GM08714 (cell line): ENCODE measurements around the gene NOTUM.
A peak's percentile ranks its signal among the peaks of the same experiment; 100 is the strongest.

Experiments used
- H3K4me3 ChIP-seq: fragments of 200-500 bp; sonication (Bioruptor generic); 2 replicates; pipeline ENCODE4 v1.5.1; 2014; ENCODE audit warnings: mild to moderate bottlenecking, low read length, inconsistent platforms
- ZNF274 ChIP-seq: IDR thresholded peaks from 2 replicates; pipeline ENCODE4 v1.6.1; 2012; ENCODE audit warnings: mild to moderate bottlenecking, low read depth, low read length

NOTUM gene

GRCh38 chr17:81916234-81917001 is 44.6 kb downstream of the NOTUM start:
- TF ChIP-seq ZNF274 = no peak
- H3K4me3 ChIP-seq = peak overlapping the region; percentile 83; the same call in 1 of the 2 replicates

- TF ChIP-seq ZNF274 = no peak
- H3K4me3 ChIP-seq = no peak overlapping the region
Measured at GRCh38 chr17:81915331-81915730, 45.7 kb downstream of the NOTUM start.

GRCh38 chr17:81914103-81914850 is 46.7 kb downstream of the NOTUM start:
- no peak for TF ChIP-seq ZNF274
- no peak overlapping the region for H3K4me3 ChIP-seq

DNA sequence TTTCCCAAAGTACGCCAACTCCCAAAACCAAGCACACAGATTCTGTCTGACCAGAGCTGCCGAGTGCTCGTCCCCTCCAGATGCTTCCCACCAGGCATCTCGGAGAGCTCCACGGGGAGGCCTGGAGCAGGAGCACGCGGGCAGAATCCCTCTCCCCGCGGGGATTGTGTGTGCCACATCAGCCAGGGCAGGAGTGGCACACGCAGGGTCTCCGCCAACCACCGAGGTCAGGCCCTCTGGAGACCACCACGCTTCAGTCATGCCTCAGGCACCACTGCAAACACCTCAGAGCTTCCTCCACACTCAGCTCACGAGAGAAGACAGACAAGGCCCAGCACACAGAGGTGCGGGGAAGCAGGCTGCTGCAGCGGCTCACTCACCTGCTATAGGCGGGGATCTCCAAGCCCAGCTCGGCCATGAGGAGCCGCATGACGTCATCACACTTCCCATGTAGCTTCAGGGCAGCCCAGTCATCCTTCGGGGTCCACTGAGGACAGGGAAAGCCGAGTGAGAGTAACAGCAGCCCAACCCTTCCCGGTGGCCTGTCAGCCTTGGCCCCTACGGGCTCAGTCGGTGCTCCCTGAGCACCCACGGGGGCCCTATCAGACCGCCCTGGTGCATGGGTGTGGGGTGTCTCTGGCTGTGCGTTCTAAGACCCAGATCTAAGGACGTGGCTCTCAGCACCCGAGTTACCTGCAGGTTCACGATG is 47.4 kb downstream of the NOTUM start:
- TF ChIP-seq ZNF274 = no peak

GRCh38 chr17:81912441-81913309 is 48.3 kb downstream of the NOTUM start:
- no peak for TF ChIP-seq ZNF274

More for the DNA sequence above, 47.4 kb downstream of the NOTUM start:
- no peak overlapping the region for H3K4me3 ChIP-seq

DNA sequence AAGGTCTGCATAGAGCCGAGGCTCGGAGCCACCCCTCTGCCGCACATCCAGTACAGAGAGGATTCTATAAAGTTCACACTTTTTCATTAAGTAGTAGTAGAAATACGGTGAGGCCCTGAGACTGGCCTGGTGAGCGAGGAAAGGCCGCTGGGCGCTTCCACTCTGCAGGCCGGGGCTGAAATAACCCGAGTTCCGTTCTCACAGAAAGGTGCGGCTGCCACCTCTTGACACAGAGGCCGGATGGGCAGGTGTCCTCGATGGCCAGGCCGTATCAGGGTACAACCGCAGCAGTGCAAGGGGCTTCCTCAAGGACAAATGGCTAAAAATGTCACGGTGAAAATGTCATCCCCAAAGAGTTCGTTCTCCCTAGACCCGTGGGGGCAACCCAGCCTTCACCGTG is 49.0 kb downstream of the NOTUM start:
- TF ChIP-seq ZNF274 = no peak
- H3K4me3 ChIP-seq = no peak overlapping the region

More at GRCh38 chr17:81912441-81913309, 48.3 kb downstream of the NOTUM start:
- H3K4me3 ChIP-seq = no peak overlapping the region

- peak within 1 kb of the TSS; percentile 93 for H3K4me3 ChIP-seq
- no peak for TF ChIP-seq ZNF274
Measured at GRCh38 chr17:81911277-81911961, 49.6 kb downstream of the NOTUM start, which contains the start of gene PCYT2. PCYT2 (minus strand) TSS chr17:81911399; CDS start chr17:81911355, 44 bp downstream.

- no peak for TF ChIP-seq ZNF274
- peak overlapping the region; percentile 93 for H3K4me3 ChIP-seq
Measured at GRCh38 chr17:81910840-81911276, 50.1 kb downstream of the NOTUM start.

GRCh38 chr17:81909966-81910839 is 50.8 kb downstream of the NOTUM start:
- no peak for TF ChIP-seq ZNF274
- H3K4me3 ChIP-seq = peak overlapping the region; percentile 93

DNA sequence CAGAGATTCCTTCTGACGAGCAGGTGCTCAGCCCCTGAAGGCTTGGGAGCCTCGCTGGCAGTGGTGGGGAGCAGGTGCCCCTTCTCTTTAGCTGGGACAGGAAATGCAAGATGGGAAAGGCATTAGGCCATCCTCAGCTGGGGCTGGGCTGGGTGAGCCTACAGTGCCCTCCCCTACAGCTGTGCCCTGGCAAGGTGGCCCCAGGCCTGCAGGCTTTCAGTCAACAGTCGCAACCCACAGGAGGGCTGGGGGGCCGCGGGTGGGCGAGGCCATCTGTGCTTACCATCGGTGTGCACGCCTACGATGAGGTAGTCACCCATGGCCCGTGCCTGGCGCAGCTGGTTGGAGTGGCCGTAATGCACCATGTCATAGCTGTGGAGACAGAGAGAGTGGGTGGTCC is 51.8 kb downstream of the NOTUM start:
- TF ChIP-seq ZNF274 = no peak
- no peak overlapping the region for H3K4me3 ChIP-seq

- H3K4me3 ChIP-seq = no peak overlapping the region
- TF ChIP-seq ZNF274 = no peak
Measured at GRCh38 chr17:81908793-81909192, 52.2 kb downstream of the NOTUM start.
